Left renal pelvis (tissue), 4 donors: ENCODE measurements around the gene NXPH1. TPM values are rescaled to one million over a fixed set of nuclear protein-coding genes. Genes with fewer than 3 reads are reported as not detected.

Source experiments
- DNase-seq, 4 donors: peaks; one replicate each; pipeline ENCODE4 v3.0.0-alpha.2; 2013; ENCODE audit warnings: low read depth in 4 of 4, low spot score in 3 of 4
- polyA plus RNA-seq, 4 donors: library from polyadenylated mRNA; unstranded; fragments of 120-200 nt; gene quantifications; one replicate each; pipeline ENCODE4 v1.2.1, GENCODE V29; 2013; ENCODE audit not compliant: insufficient read length in 4 of 4

The NXPH1 gene
- polyA plus RNA-seq, 4 donors = 0.12 to 1.6 (median 0.30) TPM

- no peak for DNase-seq
Measured at GRCh38 chr7:8435590-8436545, 2.5 kb downstream of the NXPH1 start.

GRCh38 chr7:8436965-8437364 lies 3.6 kb downstream of the NXPH1 start:
- DNase-seq = no peak

GRCh38 chr7:8437606-8438005 lies 4.2 kb downstream of the NXPH1 start:
- no peak for DNase-seq

GRCh38 chr7:8440670-8441069 lies 7.3 kb downstream of the NXPH1 start:
- no peak for DNase-seq

- DNase-seq = no peak
Measured at GRCh38 chr7:8441106-8441965, 7.9 kb downstream of the NXPH1 start.

GRCh38 chr7:8442051-8442813 lies 8.8 kb downstream of the NXPH1 start:
- no peak for DNase-seq

GRCh38 chr7:8442814-8443304 lies 9.4 kb downstream of the NXPH1 start:
- peak; percentile 53 to 72 (median 61) for DNase-seq

GRCh38 chr7:8443576-8444467 lies 10.4 kb downstream of the NXPH1 start:
- DNase-seq = peak in 1 of 4 donors; percentile 12

GRCh38 chr7:8444468-8444769 lies 11.0 kb downstream of the NXPH1 start:
- DNase-seq = no peak

- DNase-seq = no peak
Measured at GRCh38 chr7:8453535-8453934, 20.1 kb downstream of the NXPH1 start.

GRCh38 chr7:8455426-8455825 lies 22.0 kb downstream of the NXPH1 start:
- no peak for DNase-seq

GRCh38 chr7:8462309-8462708 lies 28.9 kb downstream of the NXPH1 start:
- no peak for DNase-seq

- no peak for DNase-seq
Measured at GRCh38 chr7:8465338-8465737, 31.9 kb downstream of the NXPH1 start.

GRCh38 chr7:8480527-8480926 lies 47.1 kb downstream of the NXPH1 start:
- no peak for DNase-seq

- DNase-seq = no peak
Measured at GRCh38 chr7:8481096-8481495, 47.7 kb downstream of the NXPH1 start.

GRCh38 chr7:8481752-8482446 lies 48.5 kb downstream of the NXPH1 start:
- DNase-seq = no peak

- no peak for DNase-seq
Measured at GRCh38 chr7:8490391-8491045, 57.1 kb downstream of the NXPH1 start.

- DNase-seq = no peak
Measured at GRCh38 chr7:8491106-8491505, 57.7 kb downstream of the NXPH1 start.
